ENCODE data around the gene STUM. TPM values are rescaled to one million over a fixed set of nuclear protein-coding genes. Genes with fewer than 3 reads are reported as not detected.

Gene STUM
- total and polyA plus RNA-seq, 2 experiments from 2014 or later = 0.07 TPM; not detected in 1

DNA sequence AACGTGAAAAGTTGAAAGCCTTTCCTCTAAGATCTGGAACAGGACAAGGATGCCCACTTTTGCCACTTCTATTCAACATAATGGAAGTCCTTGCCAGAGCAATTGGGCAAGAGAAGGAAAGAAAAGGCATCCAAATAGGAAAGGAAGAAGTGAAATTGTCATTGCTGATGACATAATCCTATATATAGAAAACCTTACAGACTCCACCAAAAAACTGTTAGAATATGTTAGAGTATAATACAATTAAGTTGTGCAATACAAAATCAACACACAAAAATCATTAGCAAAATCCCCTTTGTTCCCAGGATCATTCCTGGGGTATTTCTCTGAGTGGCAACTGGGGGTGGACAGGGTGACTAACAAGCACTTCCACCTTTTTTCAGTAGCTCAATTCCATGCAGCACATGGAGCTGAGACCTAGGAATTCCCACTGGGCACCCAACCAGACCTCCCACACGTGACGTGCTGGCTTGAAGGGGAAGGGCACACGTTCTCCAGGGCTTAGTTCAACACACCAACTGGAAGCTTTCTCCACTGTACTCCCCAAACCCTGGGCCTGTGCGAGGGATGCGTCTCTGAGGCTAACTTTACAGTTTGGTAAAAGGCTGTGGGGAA is 9.6 kb downstream of the STUM start:
- H3K79me2 ChIP-seq = no peaks in the 10 kb centered on the region
- H3K4me1 ChIP-seq (ENCODE audit: insufficient read depth) = no peaks in the 10 kb centered on the region
- no peak overlapping the region for H2AFZ ChIP-seq
- H3K27me3 ChIP-seq = peaks cover 20% of the 10 kb centered on the region
- no peaks in the 10 kb centered on the region for H3K36me3 ChIP-seq (replicated peaks; ENCODE audit: insufficient read depth, low read depth)
- no peaks in the 10 kb centered on the region for H4K20me1 ChIP-seq (ENCODE audit: insufficient read depth, poor library complexity, severe bottlenecking)
- H3K4me3 ChIP-seq = no peak overlapping the region
- TF ChIP-seq EZH2phosphoT487 (IDR thresholded peaks at IDR 0.05; ENCODE audit: low read depth, severe bottlenecking, unreplicated experiment) (no peak), EZH2 (IDR thresholded peaks at IDR 0.05; ENCODE audit: borderline replicate concordance) (no peak)
- TF ChIP-seq, protein P1, sequence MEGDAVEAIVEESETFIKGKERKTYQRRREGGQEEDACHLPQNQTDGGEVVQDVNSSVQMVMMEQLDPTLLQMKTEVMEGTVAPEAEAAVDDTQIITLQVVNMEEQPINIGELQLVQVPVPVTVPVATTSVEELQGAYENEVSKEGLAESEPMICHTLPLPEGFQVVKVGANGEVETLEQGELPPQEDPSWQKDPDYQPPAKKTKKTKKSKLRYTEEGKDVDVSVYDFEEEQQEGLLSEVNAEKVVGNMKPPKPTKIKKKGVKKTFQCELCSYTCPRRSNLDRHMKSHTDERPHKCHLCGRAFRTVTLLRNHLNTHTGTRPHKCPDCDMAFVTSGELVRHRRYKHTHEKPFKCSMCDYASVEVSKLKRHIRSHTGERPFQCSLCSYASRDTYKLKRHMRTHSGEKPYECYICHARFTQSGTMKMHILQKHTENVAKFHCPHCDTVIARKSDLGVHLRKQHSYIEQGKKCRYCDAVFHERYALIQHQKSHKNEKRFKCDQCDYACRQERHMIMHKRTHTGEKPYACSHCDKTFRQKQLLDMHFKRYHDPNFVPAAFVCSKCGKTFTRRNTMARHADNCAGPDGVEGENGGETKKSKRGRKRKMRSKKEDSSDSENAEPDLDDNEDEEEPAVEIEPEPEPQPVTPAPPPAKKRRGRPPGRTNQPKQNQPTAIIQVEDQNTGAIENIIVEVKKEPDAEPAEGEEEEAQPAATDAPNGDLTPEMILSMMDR (IDR thresholded peaks at IDR 0.05; ENCODE audit: poor library complexity) = no peak
- DNase-seq (ENCODE audit: low spot score) = no peak
- 90% methylated on average over 6 of the region's 6 CpGs for WGBS (ENCODE audit: low lambda C conversion rate, missing lambda C conversion rate)
- H3K9me3 ChIP-seq (ENCODE audit: low read depth) = no peaks in the 10 kb centered on the region
- H3K4me2 ChIP-seq = no peak overlapping the region
- H3K27ac ChIP-seq = no peak overlapping the region
- no peaks in the 10 kb centered on the region for H3K9me2 ChIP-seq (replicated peaks; ENCODE audit: insufficient read depth)

- Histone ChIP-seq H3K27me3 (peaks cover 9% of the 10 kb centered on the region), H2AFZ (no peak overlapping the region), H3K4me2 (no peak overlapping the region), H3K27ac (no peak overlapping the region), H3K9me3 (ENCODE audit: low read depth) (no peaks in the 10 kb centered on the region), H4K20me1 (ENCODE audit: insufficient read depth, poor library complexity, severe bottlenecking) (no peaks in the 10 kb centered on the region), H3K4me1 (ENCODE audit: insufficient read depth) (no peaks in the 10 kb centered on the region), H3K9me2 (replicated peaks; ENCODE audit: insufficient read depth) (no peaks in the 10 kb centered on the region), H3K4me3 (no peak overlapping the region), H3K79me2 (no peaks in the 10 kb centered on the region), H3K36me3 (replicated peaks; ENCODE audit: insufficient read depth, low read depth) (no peaks in the 10 kb centered on the region)
- TF ChIP-seq, protein P1 (IDR thresholded peaks at IDR 0.05; ENCODE audit: poor library complexity) = no peak
- TF ChIP-seq EZH2phosphoT487 (IDR thresholded peaks at IDR 0.05; ENCODE audit: low read depth, severe bottlenecking, unreplicated experiment) (no peak), EZH2 (IDR thresholded peaks at IDR 0.05; ENCODE audit: borderline replicate concordance) (no peak)
- 89% methylated on average over 7 of the region's 7 CpGs for WGBS (ENCODE audit: low lambda C conversion rate, missing lambda C conversion rate)
- DNase-seq (ENCODE audit: low spot score) = no peak
Measured at GRCh38 chr1:226560243-226560642, 11.7 kb downstream of the STUM start.

DNA sequence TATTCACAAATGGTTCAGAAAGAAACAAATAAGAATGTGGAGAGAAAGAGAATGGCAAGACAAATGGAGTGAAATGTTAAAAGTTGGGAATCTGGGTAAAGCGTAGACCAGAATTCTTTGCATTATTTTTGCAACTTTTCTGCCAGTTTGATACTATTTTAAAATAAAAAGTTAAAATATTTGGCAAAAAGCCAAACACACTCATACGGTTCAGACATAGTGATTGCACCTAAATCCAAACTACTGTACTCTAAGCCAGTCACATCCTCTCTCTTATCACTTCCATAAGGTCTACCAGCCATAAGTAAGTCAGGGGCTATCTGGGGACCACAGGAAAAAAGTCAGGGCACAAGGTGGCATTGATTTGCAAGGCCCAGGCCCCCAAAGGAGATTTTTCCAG is 14.4 kb downstream of the STUM start:
- H3K4me1 ChIP-seq (ENCODE audit: insufficient read depth) = no peaks in the 10 kb centered on the region
- no peak overlapping the region for H3K27ac ChIP-seq
- no peaks in the 10 kb centered on the region for H4K20me1 ChIP-seq (ENCODE audit: insufficient read depth, poor library complexity, severe bottlenecking)
- 84% methylated on average over 2 of the region's 2 CpGs for WGBS (ENCODE audit: low lambda C conversion rate, missing lambda C conversion rate)
- no peaks in the 10 kb centered on the region for H3K9me2 ChIP-seq (replicated peaks; ENCODE audit: insufficient read depth)
- no peak overlapping the region for H3K4me3 ChIP-seq
- no peaks in the 10 kb centered on the region for H3K79me2 ChIP-seq
- peaks cover 7% of the 10 kb centered on the region for H3K27me3 ChIP-seq
- H3K36me3 ChIP-seq (replicated peaks; ENCODE audit: insufficient read depth, low read depth) = no peaks in the 10 kb centered on the region
- H3K4me2 ChIP-seq = no peak overlapping the region
- TF ChIP-seq EZH2phosphoT487 (IDR thresholded peaks at IDR 0.05; ENCODE audit: low read depth, severe bottlenecking, unreplicated experiment) (no peak), EZH2 (IDR thresholded peaks at IDR 0.05; ENCODE audit: borderline replicate concordance) (no peak)
- TF ChIP-seq, protein P1 (IDR thresholded peaks at IDR 0.05; ENCODE audit: poor library complexity) = no peak
- no peak overlapping the region for H2AFZ ChIP-seq
- DNase-seq (ENCODE audit: low spot score) = no peak
- no peaks in the 10 kb centered on the region for H3K9me3 ChIP-seq (ENCODE audit: low read depth)
